Stimulated activated CD8-positive, alpha-beta memory T cell treated with anti-CD3 and anti-CD28 coated beads, Interleukin-2, amount 100 ng/mL, for 48 hours (primary cell): Measurements from ENCODE around the gene HERPUD1.
A peak's percentile ranks its signal among the peaks of the same experiment; 100 is the strongest.

Source experiments
- DNase-seq, 2 donors: peaks; one replicate each; pipeline ENCODE4 v3.0.0-alpha.2; 2020; ENCODE audit warnings: low read depth in 2 of 2

The HERPUD1 gene

DNA sequence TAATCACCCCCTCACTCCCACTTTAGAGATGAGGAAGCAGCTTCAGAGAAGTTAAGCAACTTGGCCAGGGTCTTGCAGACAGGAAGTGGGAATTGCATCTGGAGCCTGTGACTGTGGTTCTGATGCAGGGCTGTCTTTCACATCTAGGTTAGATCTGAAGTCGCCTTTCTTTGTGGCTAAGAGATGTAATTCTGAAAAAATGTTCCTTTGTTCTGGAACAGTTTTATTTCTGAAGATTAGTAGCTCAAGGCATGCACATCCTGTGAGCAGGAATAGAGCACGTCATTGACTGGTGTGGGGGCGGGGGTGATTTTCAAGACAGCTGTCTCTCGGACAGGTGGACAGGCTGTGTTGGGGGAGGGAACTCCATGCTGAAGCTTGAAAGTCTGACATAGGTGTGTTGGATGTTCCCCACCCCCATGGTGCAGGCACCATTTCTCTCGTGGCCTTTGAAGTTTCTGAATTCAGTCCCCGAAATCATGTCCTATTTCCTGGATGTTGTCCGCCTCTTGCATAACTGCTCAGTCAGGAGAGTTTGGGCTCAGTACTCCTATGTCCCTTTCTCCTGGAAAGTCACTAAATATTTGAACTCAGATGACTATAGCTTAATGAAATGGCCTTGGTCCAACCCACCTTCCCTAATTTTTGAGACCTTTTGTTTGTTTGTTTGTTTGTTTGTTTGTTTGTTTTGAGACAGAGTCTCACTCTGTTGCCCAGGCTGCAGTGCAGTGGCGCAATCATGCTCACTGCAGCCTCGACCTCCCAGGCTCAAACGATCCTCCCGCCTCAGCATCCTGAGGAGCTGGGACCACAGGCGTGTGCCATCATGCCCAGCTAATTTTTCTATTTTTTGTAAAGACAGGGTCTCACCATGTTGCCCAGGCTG lies 21.0 kb upstream of the HERPUD1 start:
- DNase-seq, result no peak

DNA sequence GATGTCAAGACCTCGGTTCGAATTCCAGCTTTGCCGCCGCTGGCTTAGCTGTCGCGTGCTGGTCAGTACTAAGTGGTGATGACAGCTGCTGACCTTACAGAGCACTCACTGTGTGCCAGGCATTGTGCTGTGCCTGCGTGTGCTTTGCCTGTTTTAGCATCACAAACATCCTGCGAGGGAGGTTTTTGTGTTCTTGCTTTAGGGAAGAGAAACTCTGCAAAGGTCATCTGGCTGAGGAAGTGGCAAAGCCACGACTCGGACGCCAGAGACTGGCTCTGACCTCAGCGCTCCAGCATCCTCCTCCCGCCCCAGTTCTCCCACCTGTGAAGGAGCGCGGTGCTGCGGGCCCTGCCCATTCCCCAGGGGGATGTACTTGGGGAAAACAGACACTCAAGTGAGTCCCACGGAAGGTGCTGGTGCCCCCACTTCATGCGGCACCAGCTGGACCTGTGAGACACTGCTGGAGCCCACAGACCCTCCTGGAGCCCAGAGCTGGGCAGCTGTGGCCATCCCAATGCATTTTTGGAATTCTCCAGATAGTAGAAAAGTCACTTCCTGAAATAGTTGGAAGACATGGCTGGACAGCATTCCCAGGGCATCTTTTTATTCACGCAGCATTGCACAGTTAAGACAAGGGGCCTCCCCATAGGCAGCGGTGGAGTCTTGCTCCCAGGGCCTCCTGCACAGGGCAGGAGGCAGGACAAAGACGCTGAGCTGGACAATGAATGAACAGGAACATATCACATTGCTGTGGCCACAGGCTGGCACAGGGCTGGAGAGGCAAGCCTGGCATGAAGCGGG lies 20.0 kb upstream of the HERPUD1 start:
- no peak for DNase-seq

DNA sequence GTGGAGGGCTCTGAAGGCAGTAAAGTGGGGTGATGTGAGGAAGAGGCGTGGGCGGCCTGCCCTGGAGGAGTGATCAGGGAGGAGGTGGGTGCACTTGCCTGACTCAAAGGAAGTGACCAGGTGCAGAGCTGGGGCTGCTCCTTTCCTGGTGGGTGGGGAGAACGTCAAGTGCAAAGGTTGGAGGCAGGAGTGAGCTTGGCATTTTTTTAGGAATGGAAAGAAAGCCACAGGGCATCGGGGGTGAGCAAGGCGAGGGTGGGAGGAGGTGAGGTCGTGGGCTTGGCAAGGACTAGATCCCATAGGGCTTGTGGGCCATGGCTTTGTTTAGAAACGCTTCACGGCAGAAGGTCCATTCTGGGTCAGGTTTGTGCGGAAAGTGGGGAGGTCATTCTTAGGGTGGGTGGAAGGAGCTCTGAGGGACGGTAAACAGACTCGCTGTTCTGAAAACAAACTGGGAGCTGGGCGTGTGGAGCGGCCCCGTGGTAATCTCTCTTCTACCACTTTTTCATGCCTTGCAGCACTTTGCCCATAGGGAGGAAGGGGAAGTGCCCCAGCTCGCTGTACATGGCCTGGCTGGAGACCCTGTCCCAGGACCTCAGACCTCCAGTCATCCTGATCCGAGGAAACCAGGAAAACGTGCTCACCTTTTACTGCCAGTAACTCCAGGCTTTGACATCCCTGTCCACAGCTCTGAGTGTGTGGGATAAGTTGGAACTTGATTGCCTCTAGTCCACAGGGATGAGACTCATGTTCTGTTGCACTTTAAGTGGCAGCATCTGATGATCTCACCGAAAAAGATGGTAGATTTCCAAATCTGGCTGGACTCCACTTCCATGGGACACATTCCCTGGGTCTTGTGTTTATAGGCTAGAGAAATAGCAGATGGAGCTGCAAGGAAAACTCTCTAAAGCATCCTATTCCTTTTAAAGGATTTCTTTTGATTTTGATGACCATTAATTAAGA lies 18.9 kb upstream of the HERPUD1 start:
- DNase-seq, result no peak

DNA sequence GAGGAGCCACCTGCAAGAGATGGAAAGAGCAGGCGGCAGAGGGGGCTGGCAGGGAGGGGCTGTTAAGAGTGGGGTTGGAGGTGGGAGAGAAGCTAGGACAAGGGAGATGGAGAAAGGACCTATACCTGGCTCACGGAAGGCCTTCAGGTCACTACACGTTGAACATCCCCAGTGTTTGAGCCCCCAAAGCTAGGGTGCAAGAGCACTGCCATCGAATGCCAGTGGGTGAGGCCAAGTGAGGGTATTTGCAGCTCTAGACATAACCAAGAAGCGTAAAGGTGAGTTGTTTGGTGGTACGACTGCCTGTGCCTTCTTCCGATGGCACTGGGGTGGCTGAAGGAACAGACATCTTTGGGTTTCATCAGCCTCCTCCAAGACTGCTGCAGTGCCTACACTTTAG lies 17.0 kb upstream of the HERPUD1 start:
- DNase-seq, result no peak

DNA sequence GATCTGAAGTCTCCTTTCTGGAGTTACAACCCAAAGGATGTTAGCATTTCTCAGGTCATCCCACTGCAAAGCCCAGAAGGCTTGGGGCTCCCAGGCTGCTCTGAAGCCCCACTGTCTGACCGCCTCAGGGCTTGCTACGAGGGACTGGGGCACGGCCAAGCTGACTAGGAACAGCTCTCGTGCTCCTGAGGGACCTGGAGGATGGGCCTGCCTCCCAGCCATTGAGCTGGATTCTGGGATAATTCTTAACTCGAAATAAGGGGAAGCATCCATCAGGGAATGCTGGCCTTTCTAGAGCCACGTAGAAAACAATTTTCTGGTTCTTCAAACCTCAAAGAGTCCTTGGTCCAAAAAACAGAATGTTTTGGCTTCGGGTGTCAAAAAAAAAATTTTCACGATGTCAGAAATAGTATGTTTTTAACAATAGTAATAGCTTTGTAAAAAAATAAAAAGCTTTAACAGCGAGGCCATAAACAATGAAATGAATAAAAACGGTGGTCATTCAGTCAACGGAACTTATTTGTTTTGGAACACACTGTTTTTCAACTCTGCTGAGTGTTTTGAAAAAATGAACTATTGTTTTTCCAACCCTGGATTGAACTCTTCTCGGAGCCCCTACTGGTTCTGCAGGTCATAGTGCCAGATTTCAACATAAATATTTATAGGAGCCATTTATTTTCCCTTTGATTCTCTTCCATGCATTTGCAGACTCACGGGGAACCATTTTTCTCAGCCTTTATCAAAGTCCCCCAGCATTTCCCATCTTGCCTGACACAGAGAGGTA lies 16.4 kb upstream of the HERPUD1 start:
- DNase-seq, result no peak

DNA sequence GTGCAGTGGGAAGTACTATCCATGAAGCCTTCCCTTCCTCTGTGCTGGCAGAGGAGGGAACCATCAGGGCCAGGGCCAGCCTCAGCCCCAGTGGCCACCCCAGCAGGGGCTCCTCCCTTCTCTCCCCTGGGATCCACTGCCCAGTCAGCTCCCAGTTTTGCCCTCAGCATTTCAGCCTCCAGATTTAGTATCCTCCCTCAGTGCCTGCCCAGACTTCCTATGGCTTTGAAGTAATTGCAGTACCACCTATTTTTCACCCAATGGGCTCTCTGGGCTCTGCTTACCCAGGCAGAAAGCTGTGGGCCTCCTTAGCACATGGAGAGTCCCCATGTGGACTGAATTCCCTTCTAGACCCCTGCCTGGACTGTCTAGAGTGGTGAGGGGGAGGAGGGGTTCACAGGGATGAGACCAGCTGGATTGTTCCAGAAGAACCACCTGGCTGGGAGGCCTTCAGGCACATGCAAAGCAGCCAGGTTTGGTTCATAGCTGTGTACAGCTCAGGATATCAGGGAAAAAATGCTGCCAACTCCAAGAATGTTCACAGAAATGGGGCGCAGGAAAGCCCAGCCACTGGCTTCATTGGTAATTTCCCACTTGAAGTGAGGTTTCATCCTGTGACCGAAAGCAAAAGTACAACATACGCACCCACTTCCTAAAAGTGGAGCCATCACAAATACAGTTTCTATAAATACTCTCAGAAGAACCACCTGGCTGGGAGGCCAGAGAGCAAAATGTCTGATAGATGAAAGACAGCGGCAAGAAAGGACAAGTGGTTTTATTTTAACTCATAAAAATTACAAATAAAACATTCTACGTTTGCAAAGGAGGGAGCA lies 15.2 kb upstream of the HERPUD1 start:
- no peak for DNase-seq

DNA sequence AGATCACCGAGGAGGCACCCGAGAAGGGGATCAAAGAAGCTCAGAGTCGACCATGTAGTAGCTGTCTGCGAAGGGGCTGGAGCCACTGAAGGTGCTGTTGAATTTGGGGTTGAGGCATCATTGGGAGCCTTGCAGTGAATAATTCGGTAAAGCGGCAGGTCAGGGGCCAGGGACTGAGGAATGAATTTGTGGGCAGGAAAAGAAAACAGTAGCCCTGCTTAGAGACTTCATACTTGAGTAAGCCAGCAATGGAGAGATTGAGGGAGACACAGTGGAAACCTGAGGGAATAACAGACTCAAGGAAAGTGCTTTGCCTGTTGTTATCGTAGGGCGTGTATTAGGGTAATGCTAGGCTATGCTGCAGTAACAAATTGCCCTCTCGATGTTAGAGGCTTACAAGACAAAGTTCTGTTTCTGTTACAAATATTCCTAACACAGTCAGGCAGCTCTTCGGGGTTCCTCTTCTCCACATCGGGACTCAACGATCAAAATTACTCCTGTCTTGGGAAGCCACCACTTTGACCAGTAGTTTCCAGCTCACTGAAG lies 13.4 kb upstream of the HERPUD1 start:
- DNase-seq, result no peak

DNA sequence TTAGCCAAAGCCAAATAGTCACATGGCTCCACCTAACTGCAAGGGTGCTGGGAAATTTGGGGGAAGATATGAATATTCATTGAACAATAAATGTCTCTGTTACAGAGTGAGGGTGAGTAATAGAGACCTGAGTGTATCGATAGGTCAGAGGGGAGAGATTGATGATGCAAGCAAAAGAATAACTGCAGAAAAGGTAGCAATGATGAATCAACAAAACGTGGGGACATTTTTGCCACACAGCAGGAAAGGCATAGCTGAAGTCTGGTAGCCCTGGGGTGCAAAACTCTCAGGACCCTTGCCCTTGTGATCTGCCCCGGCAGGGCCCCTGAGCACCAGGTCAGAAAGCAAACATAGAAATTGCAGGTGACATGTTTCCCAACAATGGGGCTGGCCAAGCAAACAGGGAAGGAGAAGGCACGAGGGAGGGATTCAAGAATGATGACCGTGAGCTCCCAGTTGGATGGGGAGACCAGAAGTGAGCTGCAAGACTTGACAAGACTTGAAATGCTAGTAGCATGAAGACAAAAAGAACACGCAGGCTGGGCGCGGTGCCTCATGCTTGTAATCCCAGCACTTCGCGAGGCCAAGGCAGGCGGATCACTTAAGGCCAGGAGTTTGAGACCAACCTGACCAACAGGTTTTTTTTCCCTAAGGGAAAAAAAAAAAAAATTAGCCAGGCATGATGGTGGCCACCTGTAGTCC lies 12.7 kb upstream of the HERPUD1 start:
- no peak for DNase-seq

DNA sequence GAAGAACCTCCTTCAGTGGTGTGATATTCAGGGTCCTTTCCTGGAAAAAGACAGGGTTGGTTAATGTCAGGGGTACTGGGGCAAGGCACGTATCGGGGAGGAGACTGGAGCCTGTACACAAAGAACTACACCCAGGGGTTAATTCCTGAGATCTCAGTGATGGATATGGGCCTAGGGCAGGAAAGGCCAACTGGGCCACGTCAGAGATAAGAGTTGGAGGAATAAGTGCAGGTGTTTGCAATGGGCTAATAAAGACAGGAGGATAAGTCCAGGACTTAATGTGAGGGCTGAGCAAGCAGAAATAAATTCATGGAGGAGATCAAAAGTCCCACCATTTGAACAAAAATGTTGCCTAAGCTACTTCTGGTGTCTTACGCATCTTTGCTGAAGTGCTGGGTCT lies 10.4 kb upstream of the HERPUD1 start:
- no peak for DNase-seq

DNA sequence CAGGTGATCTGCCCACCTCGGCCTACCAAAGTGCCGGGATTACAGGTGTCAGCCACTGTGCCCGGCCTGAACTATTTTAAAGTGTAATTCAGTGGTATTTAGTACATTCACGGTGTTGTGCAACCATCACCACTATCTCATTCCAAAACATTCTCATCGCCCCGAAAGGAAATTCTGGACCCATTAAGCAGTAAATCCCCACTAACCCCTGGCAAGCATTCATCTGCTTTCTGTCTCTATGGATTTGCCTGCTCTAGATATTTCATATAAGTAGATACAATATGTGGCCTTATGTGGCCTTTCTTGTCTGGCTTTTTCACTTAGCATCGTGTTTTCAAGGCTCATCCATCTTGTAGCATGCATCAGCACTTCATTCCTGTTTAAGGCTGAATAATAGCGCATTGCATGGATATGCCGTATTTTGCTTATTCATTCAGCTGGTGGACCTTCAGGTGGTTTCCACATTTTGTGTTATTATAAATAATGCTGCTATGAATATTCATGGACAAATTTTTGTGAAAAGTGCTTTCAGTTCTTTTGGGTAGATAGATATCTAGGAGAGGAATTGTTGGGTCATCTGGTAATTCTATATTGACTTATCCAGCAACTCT lies 8.4 kb upstream of the HERPUD1 start:
- no peak for DNase-seq

DNA sequence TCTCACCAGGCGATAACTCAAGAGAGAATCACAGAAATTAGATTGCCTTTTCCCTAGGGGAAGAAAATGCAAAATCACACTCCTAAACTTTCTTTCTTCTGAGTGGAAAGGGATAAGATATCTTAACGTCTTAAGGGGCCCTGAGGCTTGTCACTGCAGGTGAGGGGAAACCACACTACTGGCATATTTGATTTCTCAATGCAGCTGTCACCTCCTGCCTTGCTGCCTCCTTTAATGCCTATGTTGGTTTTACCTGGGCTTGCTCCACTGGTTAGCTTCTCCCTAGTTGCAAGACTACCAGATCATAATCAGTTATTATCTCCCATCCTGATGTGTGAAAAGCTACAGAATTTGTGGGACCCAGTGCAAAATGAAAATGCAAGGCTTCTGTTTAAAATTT lies 4.5 kb upstream of the HERPUD1 start:
- no peak for DNase-seq

DNA sequence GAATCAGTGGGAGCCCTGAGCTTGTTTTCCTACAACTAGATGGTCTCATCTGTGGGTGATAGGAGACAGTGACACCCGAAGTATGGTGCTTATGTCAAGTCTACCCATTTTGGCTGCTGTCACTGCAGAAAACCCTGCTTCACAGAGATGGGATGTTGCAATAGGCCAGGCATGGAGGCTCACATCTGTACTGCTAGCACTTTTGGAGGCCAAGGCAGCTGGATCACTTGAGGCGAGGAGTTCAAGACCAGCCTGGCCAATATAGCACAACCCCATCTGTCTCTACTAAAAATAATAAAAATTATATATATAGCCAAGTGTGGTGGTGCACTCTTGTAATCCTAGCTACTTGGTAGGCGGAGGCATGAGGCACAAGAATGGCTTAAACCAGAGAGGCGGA lies 2.3 kb upstream of the HERPUD1 start:
- no peak for DNase-seq

DNA sequence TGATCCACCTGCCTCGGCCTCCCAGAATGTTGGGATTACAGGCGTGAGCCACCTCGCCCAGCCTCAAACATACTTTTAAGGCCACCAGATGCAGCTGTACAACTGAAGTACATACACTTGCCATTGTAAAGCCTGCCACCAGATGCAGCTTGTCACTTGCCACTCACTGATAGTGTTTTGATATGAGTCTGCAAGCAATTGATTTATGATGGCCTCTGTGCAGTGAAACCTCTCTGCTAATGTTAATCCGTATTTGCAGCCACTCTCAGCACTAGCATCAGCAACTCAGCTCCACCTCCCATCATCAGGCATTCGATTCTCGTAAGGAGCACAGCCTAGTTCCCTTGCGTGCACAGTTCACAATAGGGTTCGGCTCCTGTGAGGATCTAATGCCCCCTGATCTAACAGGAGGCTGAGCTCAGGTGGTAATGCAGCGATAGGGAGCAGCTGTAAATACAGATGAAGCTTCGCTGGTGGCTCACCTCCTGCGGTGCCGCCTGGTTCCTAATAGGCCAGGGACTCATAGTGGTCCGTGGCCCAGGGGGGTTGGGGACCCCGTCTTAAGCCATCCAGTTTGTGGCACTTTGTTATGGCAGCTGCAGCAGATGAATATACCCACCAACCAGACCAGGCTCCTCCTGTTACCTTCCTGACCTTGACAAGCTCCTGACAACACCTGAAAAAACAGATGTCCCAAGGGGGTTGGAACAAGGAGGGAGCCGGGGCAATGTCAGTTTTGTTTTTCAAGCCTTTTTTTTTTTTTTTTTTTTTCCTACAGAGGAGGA lies 1.3 kb upstream of the HERPUD1 start:
- no peak for DNase-seq

DNA sequence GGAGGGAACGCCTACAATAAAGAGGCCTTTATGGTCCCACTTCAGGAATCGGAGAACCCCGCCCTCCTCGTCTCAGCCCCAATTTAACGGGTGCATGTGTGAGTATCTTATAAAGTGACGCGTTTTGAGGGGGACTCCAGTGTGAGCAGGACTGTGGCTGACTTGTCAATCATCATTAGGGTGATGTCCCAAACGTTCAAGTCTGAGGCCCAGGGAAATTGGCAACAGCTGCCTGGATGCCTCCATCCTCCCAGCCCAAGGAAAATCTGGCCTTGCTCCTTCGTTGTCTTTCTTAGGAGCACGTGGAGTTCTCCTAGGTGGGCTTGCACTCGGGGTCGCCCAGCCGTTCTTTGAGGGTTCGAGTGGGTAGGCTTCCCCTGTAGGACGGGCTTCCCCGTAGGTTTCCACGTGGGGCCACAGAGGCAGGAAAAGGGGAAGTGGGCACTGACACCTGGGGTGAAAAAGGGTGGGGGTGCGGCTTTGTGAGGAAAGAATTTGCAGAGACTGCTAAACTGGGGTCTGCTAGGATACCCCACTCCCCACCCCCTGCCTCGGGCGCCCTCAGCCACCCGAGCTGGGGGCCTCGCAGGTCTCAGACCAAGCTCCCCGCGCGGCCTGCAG lies 561 bp upstream of the HERPUD1 start:
- DNase-seq, result peak in 1 of 2 donors; percentile 33

DNA sequence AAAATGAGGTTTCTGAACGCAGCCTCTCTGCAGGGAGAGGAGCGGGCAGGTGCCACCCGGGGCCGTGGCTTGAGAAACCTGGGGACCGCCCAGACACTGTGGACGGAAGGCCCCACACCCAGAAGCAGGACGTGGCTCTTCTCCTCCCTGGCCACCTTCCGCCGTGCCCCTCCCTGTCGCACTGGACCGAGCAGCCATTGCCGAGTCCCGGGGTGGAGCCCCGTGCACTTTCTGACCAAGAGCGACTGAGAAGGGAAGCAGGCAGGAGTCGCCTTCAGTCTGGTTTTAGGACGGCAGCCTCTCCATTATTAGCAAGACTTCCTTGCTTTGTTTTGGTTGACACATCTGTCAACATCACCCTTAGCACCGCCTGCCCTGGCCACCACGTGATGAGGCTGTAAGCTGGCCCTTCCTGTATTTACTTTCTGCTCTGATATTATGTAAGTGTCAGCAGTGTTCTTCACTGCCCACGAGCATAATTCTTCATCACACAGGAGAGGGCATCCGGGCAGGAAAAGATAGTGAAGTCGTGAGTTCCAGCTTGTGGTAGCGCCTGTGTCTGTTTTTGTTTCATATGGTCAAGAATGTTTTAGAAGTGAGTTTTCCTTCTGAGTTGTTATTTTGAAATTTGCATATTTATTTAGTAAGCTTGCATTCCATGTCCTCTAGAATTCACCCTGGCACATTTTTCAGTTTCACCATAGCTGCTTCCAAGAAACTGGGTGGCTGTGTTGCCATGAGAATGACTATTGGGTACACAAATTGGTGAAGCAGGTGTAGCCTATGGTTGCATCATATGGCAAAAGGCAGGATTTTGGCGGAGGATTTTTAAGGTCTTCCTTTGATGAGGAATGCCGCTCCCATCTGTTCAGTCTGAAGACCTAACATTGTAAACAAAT lies 1.0 kb downstream of the HERPUD1 start:
- peak in 1 of 2 donors; percentile 30 for DNase-seq

DNA sequence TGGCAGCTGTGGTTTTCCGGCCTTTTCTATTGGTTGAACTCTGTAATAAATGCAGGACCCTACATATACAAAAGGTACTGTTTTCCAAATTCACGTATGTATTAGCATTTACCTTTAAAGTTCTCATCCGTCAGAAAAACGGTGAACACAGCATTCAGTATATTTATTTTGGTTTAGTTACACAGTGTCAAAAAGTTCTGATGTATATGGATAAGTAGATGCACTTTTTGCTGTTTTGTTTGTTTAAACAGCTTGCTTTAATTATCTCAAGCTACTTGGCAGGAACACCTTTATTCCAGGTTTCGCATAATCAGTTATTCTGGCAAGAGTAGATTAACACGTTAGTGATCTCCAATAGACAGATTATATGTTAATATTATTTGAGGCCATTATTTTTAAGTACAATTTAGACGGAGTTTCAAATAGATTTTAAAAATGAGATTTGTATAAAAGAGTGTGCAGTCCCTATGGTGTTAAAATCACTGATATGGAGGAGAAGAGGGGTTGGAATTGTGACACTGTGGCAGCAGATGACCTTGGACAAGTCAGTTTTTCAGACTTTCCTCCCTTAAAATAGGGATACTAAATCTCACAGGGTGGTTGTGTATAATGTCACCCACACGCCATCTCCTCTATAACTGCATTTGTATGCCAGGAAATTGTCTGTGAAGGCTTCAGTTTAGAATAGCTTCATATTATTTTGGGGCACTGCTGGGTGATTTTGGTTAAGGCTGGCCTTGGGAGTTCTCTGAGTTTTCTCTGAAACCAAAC lies 2.1 kb downstream of the HERPUD1 start:
- DNase-seq, result no peak
